NCI-H69 (cell line): ENCODE data around the gene ARMC10.
A peak's percentile ranks its signal among the peaks of the same experiment; 100 is the strongest.
"Not testable (repeated sequence)": the region's sequence is repeated elsewhere in the genome, so short reads cannot be mapped to it uniquely, and the experiment has no call there.

Experiments
- DNase-seq: peaks from one replicate; lab custom pipeline; 2025; lab: John Stamatoyannopoulos, UW

Gene ARMC10

GRCh38 chr7:103074519-103075336 is at the start of gene ARMC10, which contains the start of gene FBXL13:
TSS of gene ARMC10 (plus strand) at chr7:103075140. CDS start at chr7:103075273, 133 bp downstream.
TSS of gene FBXL13 (minus strand) at chr7:103074796.
- peak; percentile 98 for DNase-seq

DNA sequence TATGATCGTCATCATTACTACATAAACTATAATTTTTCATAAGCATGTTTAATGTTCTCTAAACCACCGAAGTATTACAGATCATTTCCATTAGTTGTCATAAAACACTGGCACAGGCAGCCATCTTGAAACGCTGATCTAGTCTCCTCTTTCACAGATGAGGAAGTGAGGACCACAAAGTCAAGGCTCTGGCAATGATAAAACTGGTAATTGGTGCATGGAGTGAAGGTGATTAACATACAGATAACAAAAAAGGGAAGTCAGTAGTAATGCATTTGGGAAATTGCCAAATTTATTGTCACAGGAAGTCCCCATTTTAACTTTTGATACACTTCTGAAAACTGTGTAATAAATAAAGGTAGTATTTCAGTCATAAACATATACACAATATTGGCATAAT is 49.6 kb upstream of the ARMC10 start:
- peak; percentile 12 for DNase-seq

- DNase-seq: no peak
Measured at GRCh38 chr7:103031024-103031423, 43.9 kb upstream of the ARMC10 start.

DNA sequence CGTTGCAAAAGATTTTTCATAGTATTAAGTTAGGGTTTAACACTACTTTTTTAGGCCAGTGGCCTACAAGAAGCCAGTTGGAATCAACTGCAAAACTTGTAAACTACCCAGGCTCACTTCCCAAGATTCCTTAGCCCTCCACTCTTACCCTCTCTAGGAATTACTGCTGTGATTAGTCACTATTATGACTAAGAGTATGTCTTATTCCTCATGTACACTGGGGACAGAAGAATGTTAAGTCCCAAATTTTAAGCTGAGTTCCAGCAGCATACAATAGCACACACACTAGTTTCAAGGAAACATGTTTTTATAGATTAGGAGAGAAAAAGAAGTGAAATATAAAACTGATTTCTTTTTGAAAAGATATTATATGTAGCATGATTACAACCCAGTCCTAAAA is 43.2 kb upstream of the ARMC10 start:
- DNase-seq: no peak

GRCh38 chr7:103034318-103034717 is 40.6 kb upstream of the ARMC10 start:
- DNase-seq: not testable (repeated sequence)

GRCh38 chr7:103037476-103037822 is 37.5 kb upstream of the ARMC10 start:
- DNase-seq: peak; percentile 23

DNA sequence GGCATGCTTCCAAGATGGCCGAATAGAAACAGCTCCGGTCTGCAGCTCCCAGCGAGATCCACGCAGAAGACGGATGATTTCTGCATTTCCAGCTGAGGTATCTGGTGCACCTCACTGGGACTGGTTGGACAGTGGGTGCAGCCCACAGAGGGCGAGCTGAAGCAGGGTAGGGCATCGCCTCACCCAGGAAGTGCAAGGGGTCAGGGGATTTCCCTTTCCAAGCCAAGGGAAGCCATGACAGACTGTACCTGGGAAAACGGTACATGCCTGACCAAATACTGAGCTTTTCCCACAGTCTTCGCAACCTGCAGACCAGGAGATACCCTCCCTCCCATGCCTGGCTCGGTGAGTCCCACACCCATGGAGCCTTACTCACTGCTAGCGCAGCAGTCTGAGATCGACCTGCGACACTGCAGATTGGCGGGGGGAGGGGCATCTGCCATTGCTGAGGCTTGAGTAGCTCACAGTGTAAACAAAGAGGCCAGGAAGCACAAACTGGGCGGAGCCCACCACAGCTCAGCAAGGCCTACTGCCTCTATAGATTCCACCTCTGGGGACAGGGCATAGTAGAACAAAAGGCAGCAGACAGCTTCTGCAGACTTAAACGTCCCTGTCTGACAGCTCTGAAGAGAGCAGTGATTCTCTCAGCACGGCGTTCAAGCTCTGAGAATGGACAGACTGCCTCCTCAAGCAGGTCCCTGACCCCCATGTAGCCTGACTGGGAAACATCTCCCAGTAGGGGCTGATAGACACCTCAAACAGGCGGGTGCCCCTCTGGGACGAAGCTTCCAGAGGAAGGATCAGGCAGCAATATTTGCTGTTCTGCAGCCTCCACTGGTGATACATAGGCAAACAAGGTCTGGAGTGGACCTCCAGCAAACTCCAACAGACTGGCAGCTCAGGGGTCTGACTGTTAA is 36.9 kb upstream of the ARMC10 start:
- DNase-seq: peak; percentile 86

DNA sequence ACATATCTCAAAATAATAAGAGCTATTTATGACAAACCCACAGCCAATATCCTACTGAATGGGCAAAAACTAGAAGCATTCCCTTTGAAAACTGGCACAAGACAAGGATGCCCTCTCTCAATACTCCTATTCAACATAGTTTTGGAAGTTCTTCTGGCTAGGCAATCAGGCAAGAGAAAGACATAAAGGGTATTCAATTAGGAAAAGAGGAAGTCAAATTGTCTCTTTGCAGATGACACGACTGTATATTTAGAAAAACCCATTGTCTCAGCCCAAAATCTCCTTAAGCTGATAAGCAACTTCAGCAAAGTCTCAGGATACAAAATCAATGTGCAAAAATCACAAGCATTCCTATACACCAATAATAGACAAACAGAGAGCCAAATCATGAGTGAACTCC is 33.1 kb upstream of the ARMC10 start:
- not testable (repeated sequence) for DNase-seq

DNA sequence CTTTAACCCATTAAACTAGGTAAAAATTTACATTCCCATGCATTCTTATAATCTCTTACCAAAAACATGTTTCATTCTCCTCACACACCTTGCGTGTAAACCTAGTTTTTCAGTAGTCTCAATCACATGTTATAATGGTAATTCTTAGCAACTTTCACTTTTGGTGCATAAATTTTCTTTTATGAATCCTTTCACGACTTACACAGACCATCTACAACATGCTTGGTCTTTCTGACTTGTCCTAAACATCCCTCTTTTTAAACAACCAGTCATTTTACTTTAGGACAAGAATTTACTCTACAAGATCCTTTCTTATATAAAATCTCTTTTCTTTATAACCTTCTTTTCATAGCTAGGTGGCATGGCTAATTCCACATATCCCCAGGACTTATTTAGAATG is 26.1 kb upstream of the ARMC10 start:
- peak; percentile 20 for DNase-seq

DNA sequence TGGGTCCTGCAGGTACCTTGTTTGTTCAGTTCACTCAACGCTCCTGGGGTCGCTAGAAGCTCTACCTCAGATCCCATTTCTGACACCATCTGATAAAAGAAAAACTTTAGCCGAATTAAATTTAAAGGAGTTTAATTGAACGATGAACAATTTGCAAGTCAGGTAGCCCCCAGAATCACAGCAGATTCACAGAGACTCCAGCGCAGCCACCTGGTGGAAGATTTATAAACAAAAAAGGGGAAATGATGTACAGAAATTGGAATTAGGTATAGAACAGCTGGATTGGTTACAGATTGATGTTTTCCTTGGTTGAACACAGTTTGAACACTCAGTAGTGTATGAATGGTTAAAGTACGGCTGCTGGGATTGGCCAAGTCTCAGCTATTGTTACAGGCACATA is 23.4 kb upstream of the ARMC10 start:
- DNase-seq: no peak

DNA sequence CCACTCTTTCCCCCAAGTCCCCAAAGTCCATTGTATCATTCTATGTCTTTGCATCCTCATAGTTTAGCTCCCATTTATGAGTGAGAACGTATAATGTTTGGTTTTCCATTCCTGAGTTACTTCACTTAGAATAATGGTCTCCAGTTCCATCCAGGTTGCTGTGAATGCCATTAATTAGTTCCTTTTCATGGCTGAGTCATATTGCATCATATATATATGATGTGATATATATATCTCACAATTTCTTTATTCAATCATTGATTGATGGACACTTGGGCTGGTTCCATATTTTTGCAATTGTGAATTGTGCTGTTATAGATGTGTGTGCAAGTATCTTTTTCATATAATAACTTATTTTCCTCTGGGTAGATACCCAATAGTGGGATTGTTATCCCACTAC is 18.9 kb upstream of the ARMC10 start:
- not testable (repeated sequence) for DNase-seq

GRCh38 chr7:103058122-103058521 is 16.8 kb upstream of the ARMC10 start:
- DNase-seq: no peak

- no peak for DNase-seq
Measured at GRCh38 chr7:103059471-103059870, 15.5 kb upstream of the ARMC10 start.

DNA sequence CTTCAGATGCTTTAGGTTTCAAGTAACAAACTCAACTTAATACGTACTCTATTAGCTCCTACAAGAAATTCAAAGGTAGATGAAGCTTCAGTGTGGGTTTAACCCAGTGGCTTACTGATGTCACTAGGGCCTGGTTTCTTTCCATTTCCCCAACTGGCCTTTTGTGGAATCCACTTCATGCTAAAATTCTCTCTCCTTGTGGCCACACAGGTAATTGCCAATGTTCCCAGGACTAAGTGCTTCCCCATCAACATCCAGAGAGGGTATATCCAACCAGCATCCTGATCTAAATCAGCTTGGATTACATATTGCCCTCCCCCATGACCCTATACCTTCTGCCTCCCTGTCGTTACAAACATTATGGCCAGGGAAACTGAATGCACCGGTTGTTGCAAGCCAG is 11.0 kb upstream of the ARMC10 start:
- DNase-seq: no peak

GRCh38 chr7:103065667-103066066 is 9.3 kb upstream of the ARMC10 start:
- DNase-seq: peak; percentile 54

DNA sequence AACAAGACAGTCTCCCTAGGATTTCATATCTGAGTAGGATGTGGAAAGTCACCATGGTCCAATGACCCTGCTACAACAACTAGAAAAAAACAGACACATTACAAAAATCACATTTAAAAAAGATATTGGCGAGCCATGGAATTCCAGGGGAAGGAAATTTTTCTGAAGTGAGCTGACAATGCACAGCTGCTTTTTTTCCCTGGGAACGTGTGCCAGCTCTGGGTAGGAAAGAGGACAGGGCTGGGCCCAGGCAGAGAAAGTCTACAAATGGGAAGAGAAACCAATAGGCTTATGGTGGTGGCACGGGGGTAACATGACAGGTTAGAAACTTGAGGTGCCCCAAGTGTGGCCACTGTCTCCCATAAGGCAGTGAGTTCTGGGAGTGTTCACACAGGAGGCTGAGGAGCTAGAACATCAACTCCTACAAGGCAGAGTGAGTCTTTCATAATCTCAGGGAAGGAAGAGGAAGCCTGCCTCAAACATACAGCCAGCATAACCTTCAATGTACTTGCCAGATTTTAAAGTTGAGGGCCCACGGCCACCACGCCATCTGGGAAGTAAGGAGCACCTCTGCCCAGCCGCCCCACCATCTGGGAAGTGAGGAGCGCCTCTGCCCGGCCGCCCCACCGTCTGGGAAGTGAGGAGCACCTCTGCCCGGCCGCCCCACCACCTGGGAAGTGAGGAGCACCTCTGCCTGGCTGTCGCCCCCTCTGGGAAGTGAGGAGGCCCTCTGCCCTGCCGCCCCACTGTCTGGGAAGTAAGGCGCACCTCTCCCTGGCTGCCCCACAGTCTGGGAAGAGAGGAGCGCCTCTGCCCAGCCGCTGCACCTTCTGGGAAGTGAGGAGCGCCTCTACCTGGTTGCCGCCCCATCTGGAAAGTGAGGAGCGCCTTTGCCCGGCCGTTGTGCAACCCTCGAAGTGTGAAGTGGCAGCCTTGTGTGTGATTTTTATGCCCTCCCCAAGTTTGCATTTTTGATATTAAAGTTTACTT is 6.2 kb upstream of the ARMC10 start:
- no peak for DNase-seq

DNA sequence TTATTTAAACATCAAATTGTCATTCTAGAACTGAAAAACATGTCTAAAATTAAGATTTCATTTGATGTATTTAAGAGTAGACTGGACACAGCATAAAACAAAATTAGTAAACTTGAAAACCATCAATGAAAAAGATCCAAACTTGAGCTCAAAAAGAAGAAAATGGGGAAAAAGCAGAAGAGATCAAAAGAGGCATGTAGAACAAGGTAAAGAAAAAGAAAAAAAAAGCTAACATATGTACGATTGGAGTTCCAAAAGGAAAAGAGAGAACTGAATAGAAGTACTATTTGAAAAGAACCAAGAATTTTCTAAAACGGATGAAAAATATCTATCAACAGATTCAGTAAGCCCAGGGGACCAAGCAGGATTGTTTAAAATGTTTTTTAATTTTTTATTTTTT is 3.9 kb upstream of the ARMC10 start:
- no peak for DNase-seq

DNA sequence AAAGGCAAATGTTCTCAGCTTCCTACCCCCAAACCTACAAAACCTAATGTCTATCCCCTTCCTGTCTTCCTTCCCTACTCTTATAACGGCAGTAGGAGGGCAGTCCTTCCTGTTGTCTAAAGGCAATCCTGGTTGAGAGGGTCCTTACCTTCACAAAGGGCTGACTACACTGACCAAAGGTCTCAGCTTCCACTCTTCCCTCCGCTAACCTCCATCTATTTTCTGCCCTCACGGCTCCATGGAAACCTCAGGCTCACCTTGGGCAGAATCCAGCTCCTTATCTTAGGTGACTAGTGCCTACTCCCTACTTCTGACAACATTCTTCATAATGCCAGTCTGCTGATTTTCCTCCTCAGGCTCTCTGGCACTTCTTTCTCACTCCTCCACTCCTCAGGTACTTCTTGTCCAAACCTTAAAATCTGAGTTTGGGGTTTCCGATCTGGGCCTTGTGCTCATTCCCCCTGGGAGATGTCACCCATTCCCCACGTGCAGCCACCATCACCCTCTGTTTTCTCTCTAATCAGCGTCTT is 886 bp upstream of the ARMC10 start:
- no peak for DNase-seq

DNA sequence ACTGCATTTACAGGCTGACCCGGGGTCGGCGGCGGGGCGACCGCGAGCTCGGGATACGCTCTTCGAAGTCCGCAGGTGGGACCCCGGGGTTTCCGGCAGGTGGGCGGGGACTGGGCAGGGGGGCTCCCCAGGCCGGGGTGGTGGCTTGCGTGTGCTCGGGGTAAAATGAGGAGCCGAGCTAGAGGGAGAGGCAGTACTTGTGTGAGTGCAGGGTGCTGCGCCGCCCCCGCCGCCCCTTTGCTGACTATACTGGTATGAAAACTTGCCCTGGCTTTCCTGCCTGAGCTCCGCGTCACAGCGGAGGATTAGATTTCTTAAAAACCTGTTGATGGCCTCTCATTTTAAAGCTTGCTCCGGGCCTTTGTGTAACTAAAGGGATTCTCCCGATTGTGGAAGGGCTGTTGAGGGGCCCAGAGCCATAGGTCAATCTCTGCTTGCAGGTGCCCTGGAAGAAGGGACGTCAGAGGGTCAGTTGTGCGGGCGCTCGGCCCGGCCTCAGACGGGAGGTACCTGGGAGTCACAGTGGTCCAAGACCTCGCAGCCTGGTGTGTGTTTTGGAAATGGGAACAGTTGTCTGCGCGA is 488 bp downstream of the ARMC10 start:
- peak; percentile 82 for DNase-seq

DNA sequence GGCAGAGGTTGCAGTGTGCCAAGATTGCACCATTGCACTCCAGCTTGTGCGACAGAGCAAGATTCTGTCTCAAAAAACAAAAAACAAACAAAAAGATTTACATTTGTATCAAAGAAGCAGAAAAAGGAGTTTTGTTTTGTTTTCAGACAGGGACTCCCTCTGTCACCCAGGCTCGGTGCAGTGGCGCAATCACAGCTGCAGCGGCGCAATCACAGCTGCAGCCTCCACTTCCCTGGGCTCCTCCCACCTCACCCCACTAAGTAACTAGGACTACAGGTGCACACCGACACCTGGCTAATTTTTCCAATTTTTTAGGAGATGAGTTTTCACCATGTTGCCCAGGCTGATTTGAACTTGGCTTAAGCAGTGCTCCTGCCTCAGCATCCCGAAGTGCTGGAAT is 1.8 kb downstream of the ARMC10 start:
- no peak for DNase-seq

GRCh38 chr7:103077318-103077717 is 2.4 kb downstream of the ARMC10 start:
- no peak for DNase-seq
